K562 (cell line): Measurements from ENCODE around the gene PILRA. TPM values are rescaled to one million over a fixed set of nuclear protein-coding genes. Genes with fewer than 3 reads are reported as not detected.

ENCODE experiments used
- ATAC-seq: fragments of 200-7000 bp; cut with Tn5 transposase; 3 replicates; pipeline ENCODE4 v1.9.1; 2020; ENCODE audit warnings: moderate library complexity
- BruUV-seq: library from RNA; stranded (reverse); fragments of 400-500 nt; replicated peaks from 2 replicates; lab custom pipeline; 2021; lab: Mats Ljungman, UMichigan
- CTCF ChIA-PET: fragments of 300-600 bp; formaldehyde crosslinking; extraction: SDS; loops from one replicate; lab custom pipeline; 2021; ENCODE audit warnings: low intra/inter-chr PET ratio; lab: Yijun Ruan, JAX
- POLR2A ChIA-PET: fragments of 300-600, 350-650 bp; sonication (Branson Sonifier 250); formaldehyde crosslinking; extraction: SDS; loops from one replicate; lab custom pipeline; 2021; ENCODE audit warnings: antibody characterized with exemption, inconsistent platforms; lab: Yijun Ruan, JAX
- DNase-seq, 4 experiments: peaks; one replicate each; pipeline versions ENCODE4 v3.0.0 to v3.0.0-alpha.2; 2011 to 2018; ENCODE audit warnings: low spot score in 3 of 4, mixed read lengths in 3 of 4; ENCODE audit errors: extremely low read depth in 1 of 4
- FAIRE-seq: peaks from 2 replicates; lab custom pipeline; 2011; peaks lifted over from hg19 to GRCh38; lab: Jason Lieb, UNC
- H2AFZ ChIP-seq: 2 replicates; pipeline ENCODE4 v1.6.0; 2011; ENCODE audit warnings: low read depth, low read length, control low read depth, inconsistent platforms
- H3K27ac ChIP-seq: fragments of 200-600 bp; 3 replicates; pipeline ENCODE4 v1.8.0; 2011; ENCODE audit warnings: low read depth, mild to moderate bottlenecking, control low read depth, inconsistent platforms, low read length, moderate library complexity, mixed read lengths; ENCODE audit errors: extremely low read depth
- H3K27me3 ChIP-seq, 2 experiments: fragments of 300-600 bp in 1 of 2; 2 replicates in 1 of 2; 3 replicates in 1 of 2; pipeline versions ENCODE4 v1.6.0 to v1.8.0; 2011; ENCODE audit warnings: inconsistent platforms in 2 of 2, low read length in 2 of 2, mild to moderate bottlenecking in 1 of 2, mixed read lengths in 1 of 2, moderate library complexity in 1 of 2; ENCODE audit not compliant: control insufficient read depth in 2 of 2, insufficient read depth in 2 of 2
- H3K36me3 ChIP-seq: fragments of 300-600 bp; 3 replicates; pipeline ENCODE4 v1.8.0; 2011; ENCODE audit warnings: mild to moderate bottlenecking, low read length, inconsistent platforms; ENCODE audit not compliant: control insufficient read depth, insufficient read depth
- H3K4me1 ChIP-seq, 2 experiments: fragments of 200-600 bp in 1 of 2; replicated peaks in 1 of 2; 2 replicates in 1 of 2; 3 replicates in 1 of 2; pipeline versions ENCODE4 v1.5.1 to v1.8.0; 2011; ENCODE audit warnings: inconsistent platforms in 2 of 2, low read length in 2 of 2, mild to moderate bottlenecking in 1 of 2, mixed read lengths in 1 of 2, moderate library complexity in 1 of 2; ENCODE audit not compliant: control insufficient read depth in 2 of 2, insufficient read depth in 2 of 2
- H3K4me2 ChIP-seq: 2 replicates; pipeline ENCODE4 v1.6.1; 2011; ENCODE audit warnings: low read length, control low read depth, inconsistent platforms, mixed read lengths; ENCODE audit not compliant: insufficient read depth
- H3K4me3 ChIP-seq: fragments of 200-600 bp; sonication (generic), shearing (Covaris generic); 2 replicates; pipeline ENCODE4 v1.5.1; 2016; ENCODE audit warnings: control low read depth, inconsistent platforms
- H3K79me2 ChIP-seq: fragments of 200-600 bp; 3 replicates; pipeline ENCODE4 v1.8.0; 2011; ENCODE audit warnings: low read length, inconsistent platforms; ENCODE audit not compliant: control insufficient read depth, insufficient read depth
- H3K9ac ChIP-seq, 2 experiments: 2 replicates each; pipeline versions ENCODE4 v1.6.0 to v1.6.1; 2011; ENCODE audit warnings: low read depth in 2 of 2, low read length in 2 of 2, control low read depth in 1 of 2, inconsistent platforms in 1 of 2, mild to moderate bottlenecking in 1 of 2, mixed read lengths in 1 of 2; ENCODE audit not compliant: insufficient read depth in 1 of 2
- H3K9me1 ChIP-seq: one replicate; pipeline ENCODE4 v1.6.0; 2011; ENCODE audit warnings: inconsistent platforms, mild to moderate bottlenecking, low read length, moderate library complexity; ENCODE audit not compliant: control insufficient read depth, insufficient read depth
- H3K9me3 ChIP-seq: replicated peaks from 2 replicates; pipeline ENCODE4 v1.5.1; 2011; ENCODE audit warnings: low read depth, low read length, inconsistent platforms; ENCODE audit not compliant: control insufficient read depth, insufficient read depth
- H4K20me1 ChIP-seq: replicated peaks from 2 replicates; pipeline ENCODE4 v1.6.1; 2011; ENCODE audit warnings: low read length, inconsistent platforms, mixed read lengths; ENCODE audit not compliant: control insufficient read depth, insufficient read depth
- C11orf30 ChIP-seq: fragments of 450-650 bp; IDR thresholded peaks from 2 replicates; pipeline ENCODE4 v1.6.1; 2016; ENCODE audit warnings: low read depth, mild to moderate bottlenecking
- MED1 ChIP-seq: sonication (generic); formaldehyde crosslinking; IDR thresholded peaks from 2 replicates; pipeline ENCODE4 v1.8.1; 2023; ENCODE audit warnings: missing genetic modification reagents, borderline replicate concordance
- NCOA6 ChIP-seq: fragments of 450-650 bp; IDR thresholded peaks from 2 replicates; pipeline ENCODE4 v1.6.1; 2017; ENCODE audit warnings: mild to moderate bottlenecking
- RBM25 ChIP-seq: fragments of 200-400 bp; formaldehyde crosslinking; IDR thresholded peaks from 2 replicates; pipeline ENCODE4 v1.6.1; 2018; ENCODE audit warnings: low read length, low read depth, moderate library complexity; ENCODE audit not compliant: severe bottlenecking
- SMARCA5 ChIP-seq: fragments of 450-650 bp; IDR thresholded peaks from 2 replicates; pipeline ENCODE4 v1.6.1; 2016
- SPI1 ChIP-seq: IDR thresholded peaks from 2 replicates; pipeline ENCODE4 v1.6.1; 2011; ENCODE audit warnings: low read depth, low read length, control low read depth, borderline replicate concordance
- THAP7 ChIP-seq: fragments of 250-450 bp; sonication (Bioruptor Pico); IDR thresholded peaks from 2 replicates; pipeline ENCODE4 v1.5.0; 2021
- ZNF316 ChIP-seq: fragments of 450-650 bp; IDR thresholded peaks from 2 replicates; pipeline ENCODE4 v1.6.1; 2016
- WGBS: fragments of 100-300 bp; shearing (Covaris generic); methylation state at CpG from one replicate; pipeline ENCODE4 v1.1.6; 2016; ENCODE audit warnings: low coverage, mixed read lengths; ENCODE audit not compliant: insufficient coverage; ENCODE audit errors: missing lambda C conversion rate; 5-methylcytosine and 5-hydroxymethylcytosine counted together
- in situ Hi-C: fragments of 300-500 bp; cut with MboI; formaldehyde crosslinking; loops from 4 replicates; pipeline ENCODE4 v1.15.0; 2018; ENCODE audit warnings: inconsistent platforms, mixed read lengths
- intact Hi-C: fragments of 100-400 bp; cut with micrococcal nuclease; formaldehyde crosslinking; loops from 2 replicates; pipeline ENCODE4 v1.14.2; 2022
- polyA plus RNA-seq, 8 experiments: library from polyadenylated mRNA; depleted of rRNA in 4 of 8; stranded (reverse) in 5 of 8; unstranded in 3 of 8; fragments of >200 nt; fragmentation: Nextera tagmentation in 2 of 8; fragmentation: Illumina TruSeq in 1 of 8; extraction: Ambion mirVana in 2 of 8; extraction: Trizol in 1 of 8; gene quantifications; 2 replicates each; pipeline versions ENCODE4 v1.2.1 to v1.2.3, GENCODE V29; 2011 to 2014; ENCODE audit warnings: inconsistent platforms in 1 of 8, missing spikeins in 1 of 8
- total RNA-seq, 7 experiments: library from RNA; depleted of rRNA in 6 of 7; stranded (reverse); fragments of >200 nt in 6 of 7; fragmentation: Illumina TruSeq in 2 of 7; extraction: Trizol in 2 of 7; gene quantifications; 2 replicates each; pipeline versions ENCODE4 v1.2.1 to v1.2.3, GENCODE V29; 2011 to 2021; ENCODE audit warnings: low replicate concordance in 1 of 7

PILRA gene
- total and polyA plus RNA-seq, 9 of the 15 experiments (the other 6 are each of a cell fraction or from before 2014, with no cell fraction given): 0.13 to 1.8 (median 0.62) TPM

- no peak overlapping the region for H3K4me2 ChIP-seq
- FAIRE-seq: peak; percentile 40
- ATAC-seq: no peak
- H3K9me1 ChIP-seq: no peaks in the 10 kb centered on the region
- in situ Hi-C loops (no loop called here), intact Hi-C loops (no loop called here)
- WGBS: 5% methylated on average over 4 of the region's 4 CpGs
- POLR2A ChIA-PET: interaction anchor here (1.0 kb wide), 3 partner anchors 9 to 19 kb away, joined by 3 to 5 read pairs (median 4); no protein-coding TSS in a partner anchor
- no peaks in the 10 kb centered on the region for H3K9me3 ChIP-seq
- CTCF ChIA-PET: no interaction called here
- no peak overlapping the region for H2AFZ ChIP-seq
- TF ChIP-seq MED1 (CRISPR knock-in tag): no peak
- TF ChIP-seq RBM25: peak; percentile 93
- peak; percentile 41; the same call in 1 of the 2 replicates for TF ChIP-seq SPI1
- TF ChIP-seq SMARCA5: 0 out of 2 replicates have a peak, but pooled peaks have one; percentile 21
- no peaks in the 10 kb centered on the region for H3K79me2 ChIP-seq
- H3K9ac ChIP-seq: no peak overlapping the region
- H3K27me3 ChIP-seq: peaks cover 18 to 24% of the 10 kb centered on the region in 2 experiments; a peak in 4 of 5 replicates
- DNase-seq: no peak
- peaks cover 0 to 11% of the 10 kb centered on the region in 2 experiments; a peak in 2 of 5 replicates for H3K4me1 ChIP-seq
- no peak overlapping the region for H3K4me3 ChIP-seq
- H4K20me1 ChIP-seq: no peaks in the 10 kb centered on the region
- H3K27ac ChIP-seq: no peak overlapping the region
- H3K36me3 ChIP-seq: no peaks in the 10 kb centered on the region
- BruUV-seq: no TSS peak
Measured at GRCh38 chr7:100393233-100393905, 20.1 kb downstream of the PILRA start.

- CTCF ChIA-PET: no interaction called here
- peak; percentile 42; the same call in 1 of the 2 replicates for TF ChIP-seq C11orf30
- TF ChIP-seq NCOA6: no peak
- TF ChIP-seq ZNF316: peak; percentile 70
- no peak for TF ChIP-seq THAP7
- TF ChIP-seq, all 486 proteins: peak for 2
- H3K36me3 ChIP-seq: no peaks in the 10 kb centered on the region
- H3K4me1 ChIP-seq: peaks cover 0 to 11% of the 10 kb centered on the region in 2 experiments; a peak in 2 of 5 replicates
- FAIRE-seq: no peak
- intact Hi-C loops: no loop called here
- peaks cover 18 to 24% of the 10 kb centered on the region in 2 experiments; a peak in 4 of 5 replicates for H3K27me3 ChIP-seq
- WGBS: 0% methylated on average over 2 of the region's 2 CpGs
- BruUV-seq: no TSS peak
- H4K20me1 ChIP-seq: no peaks in the 10 kb centered on the region
- H2AFZ ChIP-seq: no peak overlapping the region
- H3K9me3 ChIP-seq: no peaks in the 10 kb centered on the region
- in situ Hi-C loops: no loop called here
- H3K27ac ChIP-seq: no peak overlapping the region
- POLR2A ChIA-PET: interaction anchor here (1.0 kb wide), 2 partner anchors 9 to 14 kb away, joined by 3 to 4 read pairs; no protein-coding TSS in a partner anchor
- no peak overlapping the region for H3K9ac ChIP-seq
- no peak overlapping the region for H3K4me3 ChIP-seq
- ATAC-seq: no peak
- H3K79me2 ChIP-seq: no peaks in the 10 kb centered on the region
- H3K9me1 ChIP-seq: no peaks in the 10 kb centered on the region
- no peak for DNase-seq
- no peak overlapping the region for H3K4me2 ChIP-seq
Measured at GRCh38 chr7:100394077-100394476, 20.8 kb downstream of the PILRA start.
